ENCODE data around the gene CRELD2. TPM values are rescaled to one million over a fixed set of nuclear protein-coding genes. Genes with fewer than 3 reads are reported as not detected.
A peak's percentile ranks its signal among the peaks of the same experiment; 100 is the strongest.

CRELD2 gene
- total and polyA plus RNA-seq, 7 donors = 8.8 to 14.1 (median 11.6) TPM

DNA sequence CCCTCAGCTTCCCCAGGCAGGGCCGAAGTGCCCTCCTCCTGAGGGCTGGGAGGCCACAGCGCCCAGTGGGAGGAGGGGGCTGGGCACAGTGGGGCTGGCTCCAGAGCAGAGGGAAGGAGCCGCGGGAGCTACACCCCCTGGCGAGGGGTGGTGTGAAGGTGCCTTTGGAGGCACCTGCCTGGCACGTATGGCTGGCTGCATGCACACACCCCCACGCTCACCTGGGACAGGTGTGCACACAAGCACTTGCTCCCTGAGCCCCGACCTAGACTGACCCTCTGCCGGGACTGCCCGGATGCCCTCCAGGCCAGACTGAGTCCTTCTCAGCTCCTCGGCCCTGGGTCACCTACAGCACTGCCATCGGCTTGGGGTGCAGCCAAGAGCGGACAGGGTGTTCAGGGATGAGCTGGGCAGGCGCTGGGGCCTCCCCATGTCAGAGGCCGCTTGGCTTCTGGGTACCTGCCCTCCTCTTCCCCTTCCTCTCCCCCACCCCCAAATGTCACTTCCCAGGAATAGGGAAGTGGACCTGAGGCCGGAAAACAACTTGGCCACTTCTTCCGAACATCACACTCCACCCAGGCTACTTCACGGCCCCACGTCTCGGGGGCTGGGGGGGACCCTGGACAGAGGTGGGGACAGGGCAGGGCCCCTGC lies 34.7 kb downstream of the CRELD2 start:
- intact Hi-C loops (cut with DNase I) = no loop called here
- DNase-seq (no peak), ATAC-seq (no peak)
- Histone ChIP-seq H3K27ac (peak overlapping the region; percentile 89), H3K9me3 (no peaks in the 10 kb centered on the region), H3K36me3 (ENCODE audit: insufficient read depth in 1 of 2, low read depth in 1 of 2) (no peaks in the 10 kb centered on the region), H3K4me1 (peaks cover 33% of the 10 kb centered on the region), H3K27me3 (ENCODE audit: insufficient read depth in 3 of 3, low read length in 2 of 3) (no peaks in the 10 kb centered on the region), H3K4me3 (no peak overlapping the region)
- TF ChIP-seq CTCF (IDR thresholded peaks at IDR 0.05) = no peak
- 77 to 83% (median 78%) methylated on average over 18 to 20 of the region's 20 CpGs for WGBS, 3 donors

DNA sequence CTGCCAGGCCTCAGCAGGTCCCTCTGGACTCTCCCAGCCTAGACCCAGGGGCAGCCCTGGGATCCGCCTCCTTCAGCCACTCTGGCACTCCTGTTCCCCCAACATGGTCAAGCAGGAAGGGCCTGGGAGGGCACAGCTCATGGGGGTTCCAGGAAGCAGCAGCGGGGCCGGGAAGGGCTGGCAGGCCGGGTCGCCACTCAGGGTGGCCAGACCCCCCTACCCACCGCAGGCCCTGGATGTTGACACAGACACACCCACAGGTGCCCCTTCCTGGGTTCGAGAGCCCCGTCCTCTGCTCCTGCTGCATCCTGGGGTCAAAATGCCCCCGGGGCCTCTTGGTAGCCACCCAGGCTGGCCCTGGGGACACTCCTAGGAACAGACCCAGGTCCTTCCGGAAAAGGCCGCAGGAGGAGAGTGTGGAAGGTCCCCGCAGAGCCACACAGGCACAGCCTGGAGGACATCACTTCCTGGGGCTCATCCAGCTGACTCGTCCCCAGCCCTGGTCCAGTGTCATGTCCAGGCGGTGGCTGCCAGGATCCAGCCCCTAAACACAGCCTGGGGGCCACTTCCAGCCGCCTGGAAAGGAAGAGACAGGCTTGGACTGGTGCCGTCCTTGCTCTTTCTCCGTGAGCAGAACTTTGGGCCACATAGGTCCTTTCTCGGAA lies 35.4 kb downstream of the CRELD2 start:
- Histone ChIP-seq H3K9me3 (no peaks in the 10 kb centered on the region), H3K4me1 (peaks cover 33% of the 10 kb centered on the region), H3K27ac (peak overlapping the region; percentile 89), H3K27me3 (ENCODE audit: insufficient read depth in 3 of 3, low read length in 2 of 3) (no peaks in the 10 kb centered on the region), H3K36me3 (ENCODE audit: insufficient read depth in 1 of 2, low read depth in 1 of 2) (no peaks in the 10 kb centered on the region), H3K4me3 (no peak overlapping the region)
- DNase-seq = peak in 1 of 2 donors; percentile 85
- TF ChIP-seq CTCF (IDR thresholded peaks at IDR 0.05) = no peak
- peak; percentile 51 to 75 (median 60) for ATAC-seq
- 32 to 40% (median 35%) methylated on average over 16 to 18 of the region's 18 CpGs for WGBS, 3 donors
- intact Hi-C loops (cut with DNase I) = no loop called here

DNA sequence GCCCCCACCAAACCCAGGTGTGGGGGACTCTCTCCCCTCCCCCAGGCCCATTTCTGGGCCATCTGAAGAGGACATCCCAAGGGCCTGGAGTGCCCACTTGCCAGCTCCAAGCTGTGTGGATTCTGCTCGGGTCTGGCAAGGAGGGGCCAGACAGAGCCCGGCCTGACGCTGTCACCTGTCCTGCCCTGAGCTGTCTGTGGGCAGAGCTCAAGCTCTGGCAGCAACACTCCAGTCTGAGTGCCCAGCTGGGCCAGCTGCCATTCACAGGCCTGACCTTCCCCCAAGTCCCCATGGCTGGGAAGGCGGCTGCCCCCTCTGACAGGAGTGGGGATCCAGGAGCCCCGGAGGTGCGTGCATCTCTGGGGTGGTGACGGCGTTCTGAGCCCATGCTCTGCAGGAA lies 35.9 kb downstream of the CRELD2 start:
- Histone ChIP-seq H3K4me3 (no peak overlapping the region), H3K4me1 (peaks cover 33% of the 10 kb centered on the region), H3K9me3 (no peaks in the 10 kb centered on the region), H3K36me3 (ENCODE audit: insufficient read depth in 1 of 2, low read depth in 1 of 2) (no peaks in the 10 kb centered on the region), H3K27ac (peak overlapping the region; percentile 89), H3K27me3 (ENCODE audit: insufficient read depth in 3 of 3, low read length in 2 of 3) (no peaks in the 10 kb centered on the region)
- intact Hi-C loops (cut with DNase I) = no loop called here
- no peak for TF ChIP-seq CTCF (IDR thresholded peaks at IDR 0.05)
- ATAC-seq = peak; percentile 85 to 95 (median 90)
- DNase-seq = peak; percentile 72 to 90
- WGBS, 3 donors = 20 to 47% (median 30%) methylated on average over 7 to 8 of the region's 8 CpGs

- peak; percentile 17 to 59 for DNase-seq
- H3K36me3 ChIP-seq (ENCODE audit: insufficient read depth in 1 of 2, low read depth in 1 of 2) = no peaks in the 10 kb centered on the region
- no peaks in the 10 kb centered on the region for H3K27me3 ChIP-seq (ENCODE audit: insufficient read depth in 3 of 3, low read length in 2 of 3)
- H3K4me3 ChIP-seq = no peak overlapping the region
- no peak for ATAC-seq
- WGBS, 3 donors = 45 to 67% (median 53%) methylated on average over 14 to 15 of the region's 15 CpGs
- H3K27ac ChIP-seq = peak overlapping the region; percentile 89
- TF ChIP-seq CTCF (IDR thresholded peaks at IDR 0.05) = no peak
- intact Hi-C loops (cut with DNase I) = no loop called here
- H3K4me1 ChIP-seq = peaks cover 40% of the 10 kb centered on the region
- H3K9me3 ChIP-seq = no peaks in the 10 kb centered on the region
These were observed 36.7 kb downstream of the CRELD2 start for GRCh38 chr22:49954991-49955580.

All from psoas muscle (tissue), 8 donors.